Mucosa of descending colon (tissue), 3 donors: ENCODE results near the gene PUDP. TPM values are rescaled to one million over a fixed set of nuclear protein-coding genes. Genes with fewer than 3 reads are reported as not detected.

ENCODE experiments used
- ATAC-seq: fragments of 200-7000 bp; cut with Tn5 transposase; one replicate; pipeline ENCODE4 v1.9.1; 2020; ENCODE audit warnings: mild to moderate bottlenecking, moderate library complexity
- DNase-seq, 3 donors: peaks; one replicate each; pipeline ENCODE4 v3.0.0-alpha.2; 2020
- H3K36me3 ChIP-seq: fragments of 200-600 bp; one replicate; pipeline ENCODE4 v1.8.0; 2021; ENCODE audit warnings: low read depth, mild to moderate bottlenecking
- H3K4me1 ChIP-seq: fragments of 200-600 bp; one replicate; pipeline ENCODE4 v1.8.0; 2021; ENCODE audit warnings: low read depth, mild to moderate bottlenecking
- H3K4me3 ChIP-seq: fragments of 200-600 bp; one replicate; pipeline ENCODE4 v1.8.0; 2021; ENCODE audit warnings: mild to moderate bottlenecking
- H3K9me3 ChIP-seq: fragments of 200-600 bp; one replicate; pipeline ENCODE4 v1.8.0; 2021; ENCODE audit warnings: mild to moderate bottlenecking
- intact Hi-C, 2 donors: fragments of 100-400 bp; cut with DNase I in 1 of 2; cut with micrococcal nuclease in 1 of 2; formaldehyde crosslinking; loops; one replicate each; pipeline versions ENCODE4 v1.11.0 to v1.11.1; 2022; cut with DNase I, micrococcal nuclease
- total RNA-seq, 3 donors: library from RNA; stranded (reverse); fragmentation: NEBNext Ultra II Directional in 2 of 3; extraction: Animal tissue kit (Norgen Biotek cat#: 25700) in 2 of 3; gene quantifications; one replicate each; pipeline versions ENCODE4 v1.2.1 to v1.2.4, GENCODE V29; 2021 to 2023
- TF ChIP-seq, protein P1 (sequence below): fragments of 200-600 bp; IDR thresholded peaks from one replicate; pipeline ENCODE4 v1.8.0; 2022; ENCODE audit warnings: antibody characterized with exemption, mild to moderate bottlenecking
- donor health status: DM: no; HTN: no; CAD: no; lungs with moderate emphysema.
- donor health status: DM: no; HTN: no; CAD: no.
- donor health status: DM: no; HTN: yes; CAD: no.

Gene PUDP
- total RNA-seq, 3 donors from 2014 or later, result 16.4 to 38.5 (median 32.3) TPM

DNA sequence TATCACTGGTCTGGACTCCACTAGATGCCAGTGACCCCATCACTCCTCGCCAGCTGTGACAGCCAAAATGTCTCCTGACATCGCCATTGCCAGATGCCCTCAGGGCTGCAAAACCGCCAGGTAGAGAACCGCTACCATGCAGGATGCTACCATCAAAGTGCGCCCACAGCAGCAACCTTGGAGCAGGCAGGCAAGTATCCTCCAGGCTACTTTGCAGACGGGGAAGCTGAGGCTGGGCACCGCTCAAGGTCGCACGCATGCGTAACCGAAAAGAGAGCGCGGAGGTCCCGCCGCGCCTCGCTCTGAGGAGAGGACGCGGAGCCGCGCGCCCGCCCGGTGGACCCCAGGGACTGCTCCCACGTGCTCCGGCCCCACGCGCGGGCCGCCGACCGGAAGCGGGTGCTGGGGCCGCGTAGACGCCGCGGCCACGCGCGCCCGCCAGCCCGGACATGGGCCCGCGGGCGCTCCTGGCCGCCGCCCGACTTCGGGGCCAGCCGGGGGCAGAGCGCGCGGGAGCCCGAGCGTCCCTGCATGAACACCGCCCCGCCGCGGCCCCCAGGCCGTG, 458 bp downstream of the PUDP start, which contains the start of gene STS:
TSS of gene STS (plus strand) at position 300 of the 565 bp plus-strand sequence. CDS start 105,488 bp downstream, outside the sequence.
- Histone ChIP-seq H3K4me1 (no peaks in the 10 kb centered on the region), H3K9me3 (no peaks in the 10 kb centered on the region), H3K36me3 (no peaks in the 10 kb centered on the region), H3K4me3 (peak within 1 kb of the TSS; percentile 34)
- intact Hi-C loops, result no loop called here
- DNase-seq (peak; percentile 34 to 78 (median 62)), ATAC-seq (peak; percentile 64)
- TF ChIP-seq, protein P1, sequence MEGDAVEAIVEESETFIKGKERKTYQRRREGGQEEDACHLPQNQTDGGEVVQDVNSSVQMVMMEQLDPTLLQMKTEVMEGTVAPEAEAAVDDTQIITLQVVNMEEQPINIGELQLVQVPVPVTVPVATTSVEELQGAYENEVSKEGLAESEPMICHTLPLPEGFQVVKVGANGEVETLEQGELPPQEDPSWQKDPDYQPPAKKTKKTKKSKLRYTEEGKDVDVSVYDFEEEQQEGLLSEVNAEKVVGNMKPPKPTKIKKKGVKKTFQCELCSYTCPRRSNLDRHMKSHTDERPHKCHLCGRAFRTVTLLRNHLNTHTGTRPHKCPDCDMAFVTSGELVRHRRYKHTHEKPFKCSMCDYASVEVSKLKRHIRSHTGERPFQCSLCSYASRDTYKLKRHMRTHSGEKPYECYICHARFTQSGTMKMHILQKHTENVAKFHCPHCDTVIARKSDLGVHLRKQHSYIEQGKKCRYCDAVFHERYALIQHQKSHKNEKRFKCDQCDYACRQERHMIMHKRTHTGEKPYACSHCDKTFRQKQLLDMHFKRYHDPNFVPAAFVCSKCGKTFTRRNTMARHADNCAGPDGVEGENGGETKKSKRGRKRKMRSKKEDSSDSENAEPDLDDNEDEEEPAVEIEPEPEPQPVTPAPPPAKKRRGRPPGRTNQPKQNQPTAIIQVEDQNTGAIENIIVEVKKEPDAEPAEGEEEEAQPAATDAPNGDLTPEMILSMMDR, result no peak

DNA sequence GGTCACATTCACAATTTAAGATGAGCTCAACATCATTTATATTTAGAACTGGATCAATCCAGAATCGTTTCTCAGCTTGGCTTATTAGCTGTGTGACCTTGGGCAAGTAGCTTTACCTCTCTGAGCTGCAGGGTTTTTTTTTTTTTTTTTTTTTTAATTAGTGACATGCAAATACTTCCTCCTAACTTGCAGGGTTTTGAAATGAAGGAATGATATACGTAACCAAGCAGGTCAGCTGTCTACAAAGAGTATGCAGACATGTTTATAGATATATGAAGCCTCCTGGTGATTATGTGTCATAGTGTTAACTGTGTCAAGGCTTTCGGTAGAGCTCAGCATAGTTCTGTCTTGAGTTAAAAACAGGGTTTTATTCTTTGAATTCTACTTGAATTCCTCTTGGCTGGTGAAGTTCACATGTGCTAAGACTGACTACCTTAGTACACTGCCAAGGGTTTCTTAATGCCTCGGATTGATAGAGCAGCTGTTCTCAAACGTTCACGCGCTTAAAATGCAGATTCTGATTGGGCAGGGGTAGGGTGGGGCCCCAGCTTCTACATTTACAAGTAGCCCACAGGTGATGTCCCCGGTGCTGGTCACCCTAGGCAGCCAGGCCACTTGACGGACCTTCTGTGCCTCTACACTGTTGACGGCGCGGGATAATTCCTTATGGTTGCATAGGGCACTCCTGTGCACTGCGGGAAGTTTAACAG, 1.1 kb downstream of the PUDP start:
- peak overlapping the region; percentile 34 for H3K4me3 ChIP-seq
- no peaks in the 10 kb centered on the region for H3K36me3 ChIP-seq
- ATAC-seq, result peak; percentile 45
- intact Hi-C loops, result no loop called here
- TF ChIP-seq, protein P1, result no peak
- no peaks in the 10 kb centered on the region for H3K4me1 ChIP-seq
- no peaks in the 10 kb centered on the region for H3K9me3 ChIP-seq
- DNase-seq, result peak in 2 of 3 donors; percentile 36 to 69

DNA sequence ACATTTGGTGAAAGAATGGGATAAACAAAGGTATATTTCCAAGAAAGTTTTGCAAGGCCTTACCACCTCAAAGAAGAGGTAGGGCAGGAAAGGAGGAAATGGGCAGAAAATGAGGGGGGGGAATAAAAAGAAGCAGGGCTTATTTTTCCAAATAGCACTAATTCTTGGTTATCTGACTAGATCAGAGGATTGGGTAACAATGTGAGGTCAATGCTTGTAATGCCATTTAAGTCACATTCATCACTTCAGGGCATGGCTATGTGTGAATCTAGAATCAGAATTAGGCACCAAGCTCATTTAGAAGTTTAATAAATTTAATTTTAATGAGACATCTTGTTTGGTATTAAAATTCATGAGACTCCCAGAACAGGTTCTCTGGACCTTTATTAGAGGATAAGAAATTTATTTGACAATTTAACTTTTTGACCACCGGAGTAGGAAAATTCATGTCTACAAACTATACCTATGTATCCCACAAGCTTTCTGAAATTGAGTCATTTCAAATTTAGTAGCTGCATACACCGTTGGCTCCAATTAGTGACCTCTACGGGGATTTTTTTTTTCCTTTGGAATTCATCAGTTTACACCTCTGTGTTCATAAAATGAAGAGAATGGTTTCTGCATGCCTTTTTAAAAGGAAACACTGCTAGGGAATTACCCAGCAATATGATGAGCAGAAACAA, 1.8 kb downstream of the PUDP start:
- H3K4me3 ChIP-seq, result no peak overlapping the region
- ATAC-seq, result no peak
- no peaks in the 10 kb centered on the region for H3K4me1 ChIP-seq
- TF ChIP-seq, protein P1, result no peak
- no peaks in the 10 kb centered on the region for H3K9me3 ChIP-seq
- H3K36me3 ChIP-seq, result no peaks in the 10 kb centered on the region
- DNase-seq, result no peak
- intact Hi-C loops, result no loop called here

DNA sequence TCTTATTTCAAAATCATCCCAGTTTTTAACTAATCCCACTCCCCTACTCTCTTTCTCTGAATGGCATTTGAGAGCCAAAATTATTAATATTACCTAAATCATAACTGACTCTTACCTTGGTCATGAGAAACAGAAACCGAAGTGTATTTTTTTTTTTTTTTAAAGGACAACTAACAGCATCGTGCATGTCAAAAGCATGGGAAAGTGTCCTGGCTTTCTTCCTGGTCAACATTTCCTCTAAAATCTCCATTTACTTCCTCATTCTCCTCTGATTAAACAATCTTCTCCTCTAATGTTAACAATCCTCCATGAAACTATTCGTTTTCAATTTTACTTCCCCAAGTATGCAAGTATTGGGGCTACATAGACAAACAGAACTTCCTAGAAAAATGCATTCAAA, 2.5 kb downstream of the PUDP start:
- TF ChIP-seq, protein P1, result no peak
- DNase-seq (no peak), ATAC-seq (peak; percentile 26)
- Histone ChIP-seq H3K4me1 (no peaks in the 10 kb centered on the region), H3K9me3 (no peaks in the 10 kb centered on the region), H3K36me3 (no peaks in the 10 kb centered on the region), H3K4me3 (no peak overlapping the region)
- intact Hi-C loops, result no loop called here

DNA sequence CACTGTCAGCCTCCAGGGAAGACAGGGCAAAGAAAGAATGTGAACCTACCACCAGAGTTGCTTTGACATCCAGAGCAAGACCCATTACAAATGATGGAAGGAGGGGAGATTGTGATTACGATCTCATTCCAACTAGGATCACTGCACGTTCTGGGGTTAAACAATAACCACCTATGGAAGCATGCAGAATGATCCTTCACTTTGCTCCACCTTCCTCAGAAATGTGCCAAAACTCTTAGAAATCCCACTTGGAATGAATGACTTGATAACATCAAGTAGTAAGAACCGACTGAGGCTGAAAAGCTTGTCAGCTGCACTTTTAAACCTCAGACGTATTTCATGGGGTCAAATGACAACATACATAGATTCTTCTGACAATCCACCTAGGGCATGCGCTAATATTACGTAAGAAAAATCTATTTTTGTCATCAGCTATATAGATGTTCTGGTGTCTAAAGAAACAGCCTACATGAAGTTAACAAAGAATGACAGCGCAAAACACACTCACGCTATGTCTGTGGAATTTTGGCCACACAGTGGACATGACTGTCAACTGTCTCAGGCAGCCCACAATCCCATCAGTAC, 3.9 kb downstream of the PUDP start:
- intact Hi-C loops, result no loop called here
- H3K4me3 ChIP-seq, result no peak overlapping the region
- DNase-seq, result no peak
- no peaks in the 10 kb centered on the region for H3K36me3 ChIP-seq
- H3K9me3 ChIP-seq, result no peaks in the 10 kb centered on the region
- no peak for ATAC-seq
- TF ChIP-seq, protein P1, result no peak
- H3K4me1 ChIP-seq, result no peaks in the 10 kb centered on the region
